ENCODE measurements around the gene MYOC. TPM values are rescaled to one million over a fixed set of nuclear protein-coding genes. Genes with fewer than 3 reads are reported as not detected.
"Not testable (repeated sequence)": the region's sequence is repeated elsewhere in the genome, so short reads cannot be mapped to it uniquely, and the experiment has no call there.

Gene MYOC
- total RNA-seq, 4 donors from 2014 or later, result 87.6 to 179 (median 125) TPM

DNA sequence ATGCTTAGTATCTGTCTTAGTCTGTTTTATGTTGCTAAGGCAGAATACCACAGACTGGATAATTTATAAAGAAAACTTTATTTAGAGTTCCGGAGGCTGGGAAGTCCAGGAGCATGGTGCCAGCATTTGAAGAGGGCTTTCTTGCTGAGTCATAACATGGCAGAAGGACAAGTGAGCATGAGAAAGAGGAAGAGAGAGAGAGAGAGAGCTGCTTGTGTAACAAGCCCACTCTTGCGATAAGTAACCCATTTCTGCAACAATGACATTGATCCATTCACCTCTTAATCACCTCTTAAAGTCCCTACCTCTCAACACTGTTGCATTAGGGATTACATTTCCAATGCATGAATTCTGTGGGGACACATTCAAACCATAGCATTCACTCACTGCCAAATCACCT is 42.1 kb downstream of the MYOC start:
- no peak overlapping the region for H3K4me3 ChIP-seq
- no peak overlapping the region for H3K27ac ChIP-seq (replicated peaks in 1 of 4)
- H3K27me3 ChIP-seq, result no peaks in the 10 kb centered on the region
- H3K9me3 ChIP-seq, result no peaks in the 10 kb centered on the region
- WGBS, result 81% methylated on average over 2 of the region's 2 CpGs
- TF ChIP-seq, protein P1, sequence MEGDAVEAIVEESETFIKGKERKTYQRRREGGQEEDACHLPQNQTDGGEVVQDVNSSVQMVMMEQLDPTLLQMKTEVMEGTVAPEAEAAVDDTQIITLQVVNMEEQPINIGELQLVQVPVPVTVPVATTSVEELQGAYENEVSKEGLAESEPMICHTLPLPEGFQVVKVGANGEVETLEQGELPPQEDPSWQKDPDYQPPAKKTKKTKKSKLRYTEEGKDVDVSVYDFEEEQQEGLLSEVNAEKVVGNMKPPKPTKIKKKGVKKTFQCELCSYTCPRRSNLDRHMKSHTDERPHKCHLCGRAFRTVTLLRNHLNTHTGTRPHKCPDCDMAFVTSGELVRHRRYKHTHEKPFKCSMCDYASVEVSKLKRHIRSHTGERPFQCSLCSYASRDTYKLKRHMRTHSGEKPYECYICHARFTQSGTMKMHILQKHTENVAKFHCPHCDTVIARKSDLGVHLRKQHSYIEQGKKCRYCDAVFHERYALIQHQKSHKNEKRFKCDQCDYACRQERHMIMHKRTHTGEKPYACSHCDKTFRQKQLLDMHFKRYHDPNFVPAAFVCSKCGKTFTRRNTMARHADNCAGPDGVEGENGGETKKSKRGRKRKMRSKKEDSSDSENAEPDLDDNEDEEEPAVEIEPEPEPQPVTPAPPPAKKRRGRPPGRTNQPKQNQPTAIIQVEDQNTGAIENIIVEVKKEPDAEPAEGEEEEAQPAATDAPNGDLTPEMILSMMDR (IDR thresholded peaks at IDR 0.05), result no peak
- TF ChIP-seq POLR2AphosphoS5 (IDR thresholded peaks at IDR 0.05), result no peak
- TF ChIP-seq EP300 (IDR thresholded peaks at IDR 0.05), result no peak
- TF ChIP-seq POLR2A (IDR thresholded peaks at IDR 0.05; ENCODE audit: low read depth), result no peak
- intact Hi-C loops (cut with DNase I), result no loop called here
- no peaks in the 10 kb centered on the region for H3K4me1 ChIP-seq
- DNase-seq (ENCODE audit: extremely low spot score), result no peak
- H3K36me3 ChIP-seq, result no peaks in the 10 kb centered on the region

DNA sequence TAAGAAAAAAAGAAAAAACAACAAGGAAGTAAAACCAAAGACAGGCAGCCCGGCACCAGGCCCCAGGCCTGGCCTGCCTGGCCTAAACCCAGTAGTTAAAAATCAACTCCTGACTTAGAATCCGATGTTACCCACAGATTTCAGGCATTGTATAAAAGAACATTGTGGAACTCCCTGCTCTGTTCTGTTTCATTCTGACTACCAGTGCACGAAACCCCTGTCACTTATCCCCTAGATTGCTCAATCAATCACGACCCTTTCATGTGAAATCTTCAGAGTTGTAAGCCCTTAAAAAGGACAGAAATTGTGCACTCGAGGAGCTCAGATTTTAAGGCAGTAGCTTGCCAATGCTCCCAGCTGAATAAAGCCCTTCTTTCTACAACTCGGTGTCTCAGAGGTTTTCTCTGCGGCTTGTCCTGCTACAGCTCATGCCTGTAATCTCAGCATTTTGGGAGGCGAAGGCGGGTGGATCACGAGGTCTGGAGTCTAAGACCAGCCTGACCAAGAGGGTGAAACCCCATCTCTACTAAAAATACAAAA is 46.0 kb downstream of the MYOC start:
- WGBS, result 75% methylated on average over 10 of the region's 10 CpGs
- H3K27me3 ChIP-seq, result no peaks in the 10 kb centered on the region
- no peak overlapping the region for H3K27ac ChIP-seq (replicated peaks in 1 of 4)
- no peaks in the 10 kb centered on the region for H3K9me3 ChIP-seq
- no peaks in the 10 kb centered on the region for H3K4me1 ChIP-seq
- no peak for DNase-seq (ENCODE audit: extremely low spot score)
- intact Hi-C loops (cut with DNase I), result no loop called here
- TF ChIP-seq POLR2AphosphoS5 (IDR thresholded peaks at IDR 0.05) (no peak), EP300 (IDR thresholded peaks at IDR 0.05) (no peak), POLR2A (IDR thresholded peaks at IDR 0.05; ENCODE audit: low read depth) (no peak)
- TF ChIP-seq, protein P1 (IDR thresholded peaks at IDR 0.05), result no peak
- no peaks in the 10 kb centered on the region for H3K36me3 ChIP-seq
- no peak overlapping the region for H3K4me3 ChIP-seq

DNA sequence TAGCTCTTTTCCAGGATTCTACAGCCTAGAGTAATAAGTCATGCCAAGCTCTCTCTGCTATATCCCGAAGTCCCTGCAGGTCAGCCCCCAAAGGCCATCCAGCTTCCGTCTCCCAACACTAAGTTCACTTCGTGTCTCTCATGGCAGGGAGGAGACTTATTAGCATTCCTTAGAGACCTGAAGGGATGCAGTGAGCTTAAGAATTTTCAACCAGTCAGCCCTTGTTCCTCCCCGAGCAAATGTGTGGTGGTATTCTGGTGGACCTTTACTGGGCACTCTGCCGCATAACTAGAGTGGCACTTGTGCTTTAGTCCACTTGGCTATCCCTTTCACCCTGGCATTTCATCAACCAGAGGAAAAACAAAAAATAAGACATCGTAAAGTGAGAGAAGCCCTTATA is 49.4 kb downstream of the MYOC start:
- H3K36me3 ChIP-seq; intact Hi-C loops (cut with DNase I); H3K9me3 ChIP-seq; DNase-seq (ENCODE audit: extremely low spot score); H3K27me3 ChIP-seq; H3K4me3 ChIP-seq; H3K4me1 ChIP-seq; H3K27ac ChIP-seq (replicated peaks in 1 of 4): not testable (repeated sequence)
- WGBS, result 91% methylated on average over 6 of the region's 6 CpGs

DNA sequence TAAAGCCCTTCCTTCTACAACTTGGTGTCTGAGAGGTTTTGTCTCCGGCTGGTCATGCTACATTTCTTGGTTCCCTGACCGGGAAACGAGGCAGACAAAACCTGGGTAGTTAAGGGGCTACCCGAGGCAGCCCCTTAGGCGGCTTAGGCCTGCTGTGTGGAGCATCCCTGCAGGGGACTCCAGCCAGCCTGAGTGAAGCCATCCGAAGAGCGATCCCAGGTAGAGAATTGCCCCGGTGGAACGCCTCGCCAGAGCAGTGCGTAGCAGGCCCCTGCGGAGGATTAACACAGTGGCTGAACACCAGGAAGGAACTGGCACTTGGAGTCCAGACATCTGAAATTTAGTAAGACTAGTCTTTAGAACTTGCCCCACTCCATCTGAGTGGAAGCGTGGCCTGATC is 51.6 kb downstream of the MYOC start:
- H3K9me3 ChIP-seq, result no peaks in the 10 kb centered on the region
- no peaks in the 10 kb centered on the region for H3K36me3 ChIP-seq
- no peaks in the 10 kb centered on the region for H3K27me3 ChIP-seq
- no peak for TF ChIP-seq EP300 (IDR thresholded peaks at IDR 0.05)
- TF ChIP-seq, protein P1 (IDR thresholded peaks at IDR 0.05), result no peak
- no peak for TF ChIP-seq POLR2A (IDR thresholded peaks at IDR 0.05; ENCODE audit: low read depth)
- no peak for TF ChIP-seq POLR2AphosphoS5 (IDR thresholded peaks at IDR 0.05)
- H3K4me1 ChIP-seq, result no peaks in the 10 kb centered on the region
- intact Hi-C loops (cut with DNase I), result no loop called here
- 94% methylated on average over 7 of the region's 13 CpGs for WGBS
- H3K27ac ChIP-seq (replicated peaks in 1 of 4), result no peak overlapping the region
- H3K4me3 ChIP-seq, result no peak overlapping the region
- DNase-seq (ENCODE audit: extremely low spot score), result no peak

DNA sequence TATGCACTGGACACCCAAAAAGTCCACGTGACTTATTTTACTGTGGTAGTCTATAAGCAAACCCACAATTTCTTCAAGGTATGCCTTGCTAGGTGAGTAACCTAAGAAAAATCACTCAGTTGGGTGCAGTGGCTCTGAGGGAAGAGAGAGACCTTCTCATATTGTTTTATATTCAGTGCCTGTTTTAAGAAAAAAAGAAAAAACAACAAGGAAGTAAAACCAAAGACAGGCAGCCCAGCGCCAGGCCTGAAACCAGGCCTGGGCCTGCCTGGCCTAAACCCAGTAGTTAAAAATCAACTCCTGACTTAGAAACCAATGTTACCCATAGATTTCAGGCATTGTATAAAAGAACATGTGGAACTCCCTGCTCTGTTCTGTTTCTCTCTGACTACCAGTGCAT is 52.2 kb downstream of the MYOC start:
- intact Hi-C loops (cut with DNase I); H3K9me3 ChIP-seq; DNase-seq (ENCODE audit: extremely low spot score); H3K27me3 ChIP-seq; H3K27ac ChIP-seq (replicated peaks in 1 of 4); H3K36me3 ChIP-seq; H3K4me1 ChIP-seq; H3K4me3 ChIP-seq: not testable (repeated sequence)
- WGBS, result 98% methylated on average over 2 of the region's 2 CpGs

DNA sequence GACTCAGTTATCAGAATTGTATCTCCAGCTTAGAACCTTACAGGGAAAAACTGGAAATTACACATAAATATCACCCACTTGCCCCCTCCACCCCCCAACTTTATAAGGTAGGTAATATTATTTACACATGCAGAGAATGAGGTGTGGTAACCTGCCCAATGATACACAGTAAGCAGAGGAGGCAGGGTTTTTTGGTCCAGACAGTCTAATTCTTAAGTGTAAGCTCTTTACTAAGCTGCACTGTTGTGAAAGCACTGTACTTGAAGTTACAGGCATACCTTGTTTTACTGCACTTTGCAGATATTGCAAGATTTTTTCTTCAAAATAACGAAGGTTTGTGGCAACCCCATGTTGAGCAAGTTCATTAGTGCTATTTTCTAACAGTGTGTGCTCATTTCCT is 55.3 kb downstream of the MYOC start:
- Histone ChIP-seq H3K4me1 (peaks cover 0 to 6% (median 0%) of the 10 kb centered on the region in 4 donors), H3K4me3 (no peak overlapping the region), H3K9me3 (no peaks in the 10 kb centered on the region), H3K36me3 (peaks cover 10 to 27% (median 23%) of the 10 kb centered on the region in 4 donors), H3K27ac (replicated peaks in 1 of 4) (no peak overlapping the region), H3K27me3 (no peaks in the 10 kb centered on the region)
- intact Hi-C loops (cut with DNase I), result no loop called here
- no peak for DNase-seq (ENCODE audit: extremely low spot score)
- TF ChIP-seq POLR2AphosphoS5 (IDR thresholded peaks at IDR 0.05), result no peak
- TF ChIP-seq EP300 (IDR thresholded peaks at IDR 0.05), result no peak
- TF ChIP-seq, protein P1 (IDR thresholded peaks at IDR 0.05), result no peak
- no peak for TF ChIP-seq POLR2A (IDR thresholded peaks at IDR 0.05; ENCODE audit: low read depth)
- 74% methylated on average over 1 of the region's 1 CpG for WGBS

Measured in esophagus muscularis mucosa (tissue), 4 donors.